Neutrophil (primary cell): ENCODE measurements around the gene CCDC70.

Experiments
- H3K27ac ChIP-seq: fragments of 200-600 bp; sonication (generic); 2 replicates; pipeline ENCODE4 v1.5.1; 2016; ENCODE audit warnings: mild to moderate bottlenecking, moderate library complexity
- H3K27me3 ChIP-seq: fragments of 200-600 bp; sonication (generic); 2 replicates; pipeline ENCODE4 v1.6.0; 2016; ENCODE audit warnings: mild to moderate bottlenecking
- H3K36me3 ChIP-seq: fragments of 200-600 bp; sonication (generic); 2 replicates; pipeline ENCODE4 v1.5.1; 2017
- H3K4me1 ChIP-seq, 2 experiments: fragments of 200-600 bp in 1 of 2; sonication (generic) in 1 of 2; 1 replicate in 1 of 2; 2 replicates in 1 of 2; pipeline versions ENCODE4 v1.5.1 to v1.6.1; 2013 to 2016; ENCODE audit warnings: low read depth in 1 of 2, low read length in 1 of 2, mild to moderate bottlenecking in 1 of 2, moderate library complexity in 1 of 2; ENCODE audit not compliant: control insufficient read depth in 1 of 2, insufficient read depth in 1 of 2
- H3K4me3 ChIP-seq, 2 experiments: fragments of 200-600 bp in 1 of 2; sonication (generic) in 1 of 2; 1 replicate in 1 of 2; 2 replicates in 1 of 2; pipeline ENCODE4 v1.5.1; 2013 to 2016; ENCODE audit warnings: low read depth in 1 of 2, low read length in 1 of 2, mild to moderate bottlenecking in 1 of 2, moderate library complexity in 1 of 2
- H3K9me3 ChIP-seq: fragments of 200-600 bp; sonication (generic); 2 replicates; pipeline ENCODE4 v1.5.1; 2016
- CTCF ChIP-seq: fragments of 200-600 bp; sonication (generic); IDR thresholded peaks from 2 replicates; pipeline ENCODE4 v1.5.1; 2016; ENCODE audit warnings: antibody characterized with exemption

The CCDC70 gene

DNA sequence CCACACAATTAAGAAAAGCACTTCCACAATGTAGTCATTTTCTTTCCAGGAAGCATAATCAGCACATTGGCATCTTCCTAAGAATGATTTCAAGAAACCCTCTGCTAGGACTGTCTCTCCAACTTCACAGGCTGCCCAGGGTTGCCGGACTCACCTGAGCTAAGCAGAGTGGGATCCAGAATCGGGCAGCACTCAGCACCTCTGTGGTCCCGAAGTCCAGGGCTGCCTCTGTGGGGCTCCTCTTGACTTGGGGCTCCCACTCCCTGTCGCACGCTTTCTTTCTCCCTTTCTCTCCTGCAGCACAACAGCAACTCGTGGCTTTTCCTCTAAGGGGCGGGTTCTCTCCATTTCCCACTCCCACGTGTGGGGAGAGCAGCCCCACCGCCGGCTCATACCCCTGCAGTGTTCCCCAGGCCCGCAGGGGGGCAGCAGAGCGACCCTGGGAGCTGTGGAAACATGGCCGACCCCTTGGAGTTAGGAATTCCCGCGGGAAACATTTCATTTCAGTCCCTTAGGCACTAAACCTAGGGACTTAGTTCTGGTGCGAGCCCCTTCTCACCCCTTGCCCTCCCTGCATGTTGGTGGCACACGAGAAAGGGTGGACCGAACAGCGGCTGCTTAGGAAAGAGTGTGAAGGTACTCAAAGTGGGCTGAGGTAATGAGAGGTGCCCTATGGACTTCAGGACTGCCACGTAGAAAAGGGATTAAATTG, 16.8 kb upstream of the CCDC70 start, which contains the start of gene TMEM272:
Gene TMEM272, minus strand, starts transcription at position 316 of the 712 bp plus-strand sequence. CDS start 6,647 bp downstream, outside the sequence.
- TF ChIP-seq CTCF: peak; percentile 84
- Histone ChIP-seq H3K4me1 (peaks cover 52 to 55% of the 10 kb centered on the region in 2 experiments), H3K27me3 (no peaks in the 10 kb centered on the region), H3K9me3 (no peaks in the 10 kb centered on the region), H3K27ac (peak within 1 kb of the TSS; percentile 26), H3K4me3 (peak within 1 kb of the TSS; percentile 44 to 48), H3K36me3 (peaks cover 3% of the 10 kb centered on the region)

GRCh38 chr13:51845574-51846318, 16.0 kb upstream of the CCDC70 start:
- peaks cover 48 to 52% of the 10 kb centered on the region in 2 experiments for H3K4me1 ChIP-seq
- H3K27ac ChIP-seq: peak overlapping the region; percentile 15
- TF ChIP-seq CTCF: no peak
- no peaks in the 10 kb centered on the region for H3K27me3 ChIP-seq
- no peak overlapping the region for H3K4me3 ChIP-seq
- H3K9me3 ChIP-seq: no peaks in the 10 kb centered on the region
- no peaks in the 10 kb centered on the region for H3K36me3 ChIP-seq

GRCh38 chr13:51846756-51847155, 15.0 kb upstream of the CCDC70 start:
- Histone ChIP-seq H3K27me3 (no peaks in the 10 kb centered on the region), H3K27ac (no peak overlapping the region), H3K36me3 (no peaks in the 10 kb centered on the region), H3K4me1 (peaks cover 47 to 52% of the 10 kb centered on the region in 2 experiments), H3K4me3 (no peak overlapping the region), H3K9me3 (no peaks in the 10 kb centered on the region)
- no peak for TF ChIP-seq CTCF

DNA sequence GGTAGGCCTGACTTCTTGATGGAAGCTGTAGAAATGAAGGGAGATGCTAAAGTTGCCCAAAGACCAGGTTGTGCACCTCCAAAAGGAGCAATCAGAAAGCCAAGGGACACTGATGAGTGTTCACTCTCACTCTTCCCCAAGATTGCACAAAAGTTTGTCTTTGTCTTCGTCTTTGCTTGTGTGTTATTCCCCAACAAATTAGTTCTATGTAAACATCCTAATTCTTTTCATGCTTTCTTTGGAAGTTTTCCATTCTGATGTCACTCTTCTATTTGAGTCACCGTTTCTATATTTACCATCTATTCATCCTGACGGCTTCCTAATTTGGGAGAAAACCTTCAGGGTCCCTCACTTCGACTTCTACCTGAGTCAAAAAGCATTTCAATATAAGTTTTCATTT, 13.1 kb upstream of the CCDC70 start:
- Histone ChIP-seq H3K4me3 (no peak overlapping the region), H3K9me3 (no peaks in the 10 kb centered on the region), H3K36me3 (no peaks in the 10 kb centered on the region)

More for the DNA sequence above, 13.1 kb upstream of the CCDC70 start:
- peak overlapping the region; percentile 21 for H3K27ac ChIP-seq
- TF ChIP-seq CTCF: no peak
- no peaks in the 10 kb centered on the region for H3K27me3 ChIP-seq
- peaks cover 38 to 51% of the 10 kb centered on the region in 2 experiments for H3K4me1 ChIP-seq
